22Rv1 (cell line): ENCODE measurements around the gene ADCY1.

Experiments
- H3K27ac ChIP-seq: fragments of 450-650 bp; 2 replicates; pipeline ENCODE4 v1.5.1; 2017
- ZFX ChIP-seq: fragments of 450-650 bp; IDR thresholded peaks from 2 replicates; pipeline ENCODE4 v1.6.1; 2017; ENCODE audit warnings: antibody characterized with exemption, borderline replicate concordance
- TF ChIP-seq, protein P1 (sequence below): fragments of 450-650 bp; IDR thresholded peaks from 2 replicates; pipeline ENCODE4 v1.5.1; 2017; ENCODE audit warnings: mild to moderate bottlenecking

The ADCY1 gene

DNA sequence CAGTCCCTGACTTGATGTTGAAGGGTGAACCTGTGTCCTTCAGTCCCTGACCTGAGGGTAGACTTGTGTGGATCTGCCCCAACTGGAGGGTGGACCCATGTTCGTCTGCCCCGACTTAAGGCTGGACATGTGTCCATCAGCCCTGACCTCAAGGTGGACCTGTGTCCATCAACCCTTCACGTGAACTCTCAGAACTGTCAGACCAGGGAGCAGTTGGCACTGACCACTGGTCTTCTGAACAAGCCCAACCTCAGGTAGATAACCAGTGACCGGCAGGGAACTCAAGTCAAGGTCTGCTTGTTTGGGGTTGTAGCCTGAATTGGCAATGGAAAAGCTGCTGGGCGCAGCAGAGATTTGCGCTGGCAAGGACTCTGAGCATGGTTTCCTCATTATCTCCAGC, 96.5 kb downstream of the ADCY1 start:
- no peak overlapping the region for H3K27ac ChIP-seq
- TF ChIP-seq ZFX, result no peak
- TF ChIP-seq, protein P1, sequence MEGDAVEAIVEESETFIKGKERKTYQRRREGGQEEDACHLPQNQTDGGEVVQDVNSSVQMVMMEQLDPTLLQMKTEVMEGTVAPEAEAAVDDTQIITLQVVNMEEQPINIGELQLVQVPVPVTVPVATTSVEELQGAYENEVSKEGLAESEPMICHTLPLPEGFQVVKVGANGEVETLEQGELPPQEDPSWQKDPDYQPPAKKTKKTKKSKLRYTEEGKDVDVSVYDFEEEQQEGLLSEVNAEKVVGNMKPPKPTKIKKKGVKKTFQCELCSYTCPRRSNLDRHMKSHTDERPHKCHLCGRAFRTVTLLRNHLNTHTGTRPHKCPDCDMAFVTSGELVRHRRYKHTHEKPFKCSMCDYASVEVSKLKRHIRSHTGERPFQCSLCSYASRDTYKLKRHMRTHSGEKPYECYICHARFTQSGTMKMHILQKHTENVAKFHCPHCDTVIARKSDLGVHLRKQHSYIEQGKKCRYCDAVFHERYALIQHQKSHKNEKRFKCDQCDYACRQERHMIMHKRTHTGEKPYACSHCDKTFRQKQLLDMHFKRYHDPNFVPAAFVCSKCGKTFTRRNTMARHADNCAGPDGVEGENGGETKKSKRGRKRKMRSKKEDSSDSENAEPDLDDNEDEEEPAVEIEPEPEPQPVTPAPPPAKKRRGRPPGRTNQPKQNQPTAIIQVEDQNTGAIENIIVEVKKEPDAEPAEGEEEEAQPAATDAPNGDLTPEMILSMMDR, result no peak

DNA sequence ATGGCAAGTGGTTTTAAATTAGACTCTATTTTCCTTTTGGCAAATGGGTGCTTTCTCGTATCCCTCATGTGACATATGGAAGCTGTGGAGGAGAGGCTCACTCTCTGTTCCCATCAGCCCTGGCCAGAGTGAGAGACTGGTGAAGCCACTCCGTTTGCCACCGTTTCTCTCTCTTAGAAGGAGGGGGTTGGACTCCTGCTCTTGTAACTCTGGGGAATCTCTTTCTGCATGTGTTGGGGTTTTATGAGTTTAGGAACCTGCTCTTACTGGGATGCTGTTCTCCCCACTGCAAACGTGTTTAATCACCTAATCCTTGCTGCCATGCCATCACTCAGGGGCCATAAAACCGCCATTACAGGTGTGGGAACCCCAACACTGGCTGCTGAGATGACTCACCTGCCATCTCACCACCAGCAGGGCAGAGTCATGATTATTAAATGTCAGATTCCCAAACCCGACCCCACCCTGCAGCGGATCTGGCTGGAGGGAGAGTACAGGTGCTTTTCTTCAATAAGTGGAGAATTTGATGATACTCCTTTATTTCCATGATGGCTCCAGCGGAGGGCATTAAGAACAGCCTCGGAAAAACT, 103.2 kb downstream of the ADCY1 start:
- TF ChIP-seq ZFX, result no peak
- TF ChIP-seq, protein P1, result no peak
- H3K27ac ChIP-seq, result no peak overlapping the region

DNA sequence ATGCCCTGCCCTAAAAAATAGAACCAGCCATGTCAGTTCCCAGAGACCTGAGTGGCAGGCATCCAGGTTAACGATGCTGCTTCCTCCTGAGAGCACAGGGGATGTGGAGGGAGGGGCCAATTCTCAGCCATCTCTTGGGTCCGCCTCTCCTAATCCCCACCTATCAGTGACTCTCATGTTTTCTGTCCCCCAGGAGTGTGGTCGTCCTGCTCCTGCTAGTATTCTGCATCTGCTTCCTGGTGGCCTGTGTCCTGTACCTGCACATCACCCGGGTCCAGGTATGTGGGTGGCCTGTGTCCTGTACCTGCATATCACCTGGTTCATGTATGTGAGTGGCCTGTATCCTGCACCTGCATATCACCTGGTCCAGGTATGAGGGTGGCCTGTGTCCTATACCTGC, 105.3 kb downstream of the ADCY1 start:
- H3K27ac ChIP-seq, result no peak overlapping the region
- no peak for TF ChIP-seq ZFX

DNA sequence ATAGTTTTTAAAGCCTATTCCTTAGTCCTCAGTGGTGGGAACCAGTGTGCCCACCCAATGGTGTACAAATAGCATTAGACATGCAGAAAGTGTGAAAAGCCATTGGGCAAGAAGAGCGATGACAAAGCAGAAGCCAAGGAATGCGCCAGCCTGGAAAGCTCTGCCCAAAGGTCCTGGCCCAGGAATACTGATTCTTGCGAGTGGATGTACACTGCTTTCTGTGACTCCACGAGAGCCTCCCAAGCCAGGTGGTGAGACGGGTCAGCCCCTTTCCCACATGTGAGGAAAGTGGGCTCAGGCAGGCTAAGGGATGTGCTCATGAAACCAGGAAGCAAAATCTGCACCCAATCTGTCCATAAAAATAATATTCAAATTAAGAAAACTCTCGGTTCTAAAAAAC, 106.6 kb downstream of the ADCY1 start:
- TF ChIP-seq ZFX, result no peak
- TF ChIP-seq, protein P1, result no peak
- no peak overlapping the region for H3K27ac ChIP-seq

DNA sequence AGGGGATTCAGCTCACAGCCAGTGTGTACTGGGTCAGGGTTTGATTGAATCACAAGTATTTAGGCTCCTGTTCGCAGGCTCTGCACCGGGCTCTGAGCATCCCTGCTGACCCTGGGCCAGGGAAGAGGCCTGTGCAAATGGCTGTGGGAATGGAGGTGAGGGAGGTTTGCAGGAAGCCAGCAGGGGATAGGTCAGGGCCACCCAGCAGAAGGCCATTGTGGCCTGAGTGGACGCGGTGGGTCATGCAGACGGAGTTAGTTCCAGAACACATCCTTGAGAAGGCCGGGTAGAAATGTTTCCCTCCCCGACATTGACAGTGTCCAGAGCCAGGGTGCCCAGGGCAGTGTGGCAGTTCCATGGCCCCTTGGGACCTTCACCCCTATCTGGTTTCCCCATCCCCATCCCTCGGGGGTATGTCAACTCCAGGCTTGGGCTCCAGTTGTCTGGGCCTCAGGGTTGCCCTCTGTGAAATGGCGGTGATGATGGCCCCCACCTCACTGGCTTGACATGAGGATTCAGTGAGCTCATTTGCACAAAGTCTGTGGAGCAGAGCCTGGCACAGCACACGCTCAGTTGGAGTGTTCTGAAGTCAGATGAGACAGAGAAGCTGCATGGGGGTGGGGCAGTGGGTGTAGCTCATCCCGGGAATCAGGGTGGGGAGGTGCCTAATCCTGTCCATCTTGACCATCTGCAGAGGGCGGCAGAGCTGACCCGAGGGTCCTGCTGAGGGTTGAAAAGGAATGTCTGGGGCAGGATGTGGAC, 107.6 kb downstream of the ADCY1 start:
- TF ChIP-seq, protein P1, result no peak
- no peak for TF ChIP-seq ZFX
- H3K27ac ChIP-seq, result no peak overlapping the region

DNA sequence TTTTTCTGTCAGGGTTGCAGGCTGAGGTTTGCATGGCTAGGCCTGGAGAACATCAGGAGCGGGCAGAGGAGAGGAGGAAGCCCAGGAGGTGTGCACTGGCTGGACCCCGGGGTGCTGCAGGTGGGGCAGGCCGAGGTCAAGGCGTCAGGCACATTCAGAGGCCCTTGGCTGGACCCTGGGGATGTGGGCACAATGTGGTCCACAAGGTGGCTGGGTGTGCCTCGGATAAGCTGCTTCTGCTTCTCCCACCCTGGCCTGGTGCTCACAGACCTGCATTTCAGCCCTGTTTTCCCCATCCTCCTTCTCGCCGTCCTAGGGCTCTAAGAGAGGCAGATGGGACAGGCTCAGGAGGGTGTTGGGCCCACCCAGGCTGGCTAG, 108.2 kb downstream of the ADCY1 start:
- no peak overlapping the region for H3K27ac ChIP-seq

DNA sequence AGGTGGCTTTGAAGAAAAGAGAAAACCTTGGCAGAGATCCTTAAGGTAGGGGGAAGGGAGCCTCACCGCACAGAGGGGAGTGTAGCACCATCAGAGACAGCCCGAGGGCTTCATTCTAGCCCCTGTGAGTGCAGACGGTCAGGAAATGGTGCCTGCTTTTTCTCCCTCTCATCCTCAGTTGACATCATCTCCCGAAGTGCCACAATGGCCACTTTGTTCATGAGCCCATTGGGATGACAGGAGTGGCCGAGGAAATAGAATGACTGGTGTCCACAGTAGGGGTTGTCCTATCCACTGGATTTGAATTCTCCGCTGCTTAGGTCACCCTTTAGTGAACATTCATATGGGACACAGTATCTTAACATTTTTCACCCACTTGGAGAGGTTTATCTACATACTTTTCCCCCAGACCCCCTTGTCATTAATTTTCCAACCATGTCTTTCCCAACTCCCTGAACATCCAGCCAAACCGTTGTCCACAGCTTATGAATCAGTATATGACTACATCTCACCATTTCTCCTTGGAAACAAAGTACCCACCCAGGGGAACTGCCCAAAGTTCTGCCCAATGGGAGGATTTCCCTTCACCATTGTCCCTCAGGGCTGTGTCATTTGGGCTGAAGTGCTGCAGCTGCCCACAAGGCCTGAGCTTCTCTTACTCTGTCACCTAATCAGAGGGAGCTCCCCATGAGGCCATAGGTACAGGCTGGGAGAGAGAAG, 108.8 kb downstream of the ADCY1 start:
- no peak for TF ChIP-seq ZFX
- TF ChIP-seq, protein P1, result no peak

More for the DNA sequence above, 108.2 kb downstream of the ADCY1 start:
- no peak for TF ChIP-seq ZFX
- TF ChIP-seq, protein P1, result no peak

More for the DNA sequence above, 108.8 kb downstream of the ADCY1 start:
- no peak overlapping the region for H3K27ac ChIP-seq
